GM19452 (cell line): ENCODE measurements around the gene SBNO1.
"Not testable (repeated sequence)": the region's sequence is repeated elsewhere in the genome, so short reads cannot be mapped to it uniquely, and the experiment has no call there.

Experiments used
- ATAC-seq: cut with Tn5 transposase; IDR thresholded peaks from one replicate; pipeline ENCODE4 v1.9.1; 2021; ENCODE audit not compliant: unreplicated experiment

Gene SBNO1

DNA sequence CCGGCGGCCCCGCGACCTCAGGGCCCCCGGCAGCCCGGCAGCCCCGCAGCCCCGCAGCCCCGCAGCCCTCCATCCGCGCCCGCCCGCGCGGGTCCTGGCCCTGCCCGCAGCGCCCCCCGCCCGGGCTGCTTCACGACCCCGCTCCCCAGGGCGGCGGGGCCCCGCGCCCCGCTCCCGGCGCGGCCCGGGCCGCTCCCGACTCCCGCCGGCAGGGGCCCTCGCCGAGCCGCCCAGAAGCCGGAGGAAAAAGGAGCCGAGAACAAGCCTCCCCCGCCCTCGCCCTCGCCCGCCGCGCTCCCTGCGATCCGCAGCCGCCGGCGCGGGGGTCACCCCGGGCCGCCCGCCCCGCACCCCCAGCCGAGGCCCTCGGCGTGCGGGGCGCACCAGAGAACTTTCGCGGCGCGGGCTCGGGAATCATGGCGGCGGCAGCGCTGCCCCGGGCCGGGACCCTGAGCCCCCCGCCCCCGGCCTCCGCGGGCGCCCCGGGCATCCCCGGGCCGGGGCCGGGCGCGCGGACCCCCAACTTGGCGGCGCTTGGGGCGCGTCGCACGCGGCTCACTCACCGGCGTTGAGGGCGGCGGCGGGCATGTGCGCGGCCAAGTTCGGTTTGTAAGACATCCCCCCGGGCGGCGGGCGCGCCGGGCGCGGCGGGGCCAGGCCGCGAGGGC lies 93.5 kb downstream of the SBNO1 start:
- peak; percentile 74 for ATAC-seq

- no peak for ATAC-seq
Measured at GRCh38 chr12:123270214-123271000, 94.2 kb downstream of the SBNO1 start.

GRCh38 chr12:123269896-123270213 lies 94.8 kb downstream of the SBNO1 start:
- no peak for ATAC-seq

DNA sequence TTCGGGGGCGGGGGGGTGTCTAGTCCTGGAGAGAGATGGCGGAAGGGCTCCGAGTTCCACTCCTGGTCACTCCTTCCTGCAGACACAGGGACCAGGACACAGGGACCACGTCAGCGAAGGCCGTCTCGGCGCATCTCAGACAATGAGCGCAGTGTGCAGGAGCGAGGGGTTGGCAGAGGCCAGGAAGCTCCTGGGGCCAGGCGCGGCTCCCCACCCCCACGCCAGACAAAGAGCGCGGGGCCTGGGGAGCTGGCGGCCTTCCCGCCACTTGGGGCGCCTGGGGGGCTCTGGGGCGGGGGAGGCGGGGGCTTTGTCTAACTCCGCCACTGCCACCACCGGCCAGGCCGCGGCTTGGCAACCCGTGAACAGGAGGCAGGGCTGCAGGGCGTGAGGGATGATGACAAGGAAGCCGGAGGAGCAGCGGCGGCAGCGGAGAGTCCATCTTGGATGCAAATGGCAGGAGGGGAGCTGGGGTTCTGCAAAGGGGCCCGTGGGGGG lies 95.2 kb downstream of the SBNO1 start:
- ATAC-seq = no peak

- ATAC-seq = no peak
Measured at GRCh38 chr12:123268850-123269249, 95.8 kb downstream of the SBNO1 start.

DNA sequence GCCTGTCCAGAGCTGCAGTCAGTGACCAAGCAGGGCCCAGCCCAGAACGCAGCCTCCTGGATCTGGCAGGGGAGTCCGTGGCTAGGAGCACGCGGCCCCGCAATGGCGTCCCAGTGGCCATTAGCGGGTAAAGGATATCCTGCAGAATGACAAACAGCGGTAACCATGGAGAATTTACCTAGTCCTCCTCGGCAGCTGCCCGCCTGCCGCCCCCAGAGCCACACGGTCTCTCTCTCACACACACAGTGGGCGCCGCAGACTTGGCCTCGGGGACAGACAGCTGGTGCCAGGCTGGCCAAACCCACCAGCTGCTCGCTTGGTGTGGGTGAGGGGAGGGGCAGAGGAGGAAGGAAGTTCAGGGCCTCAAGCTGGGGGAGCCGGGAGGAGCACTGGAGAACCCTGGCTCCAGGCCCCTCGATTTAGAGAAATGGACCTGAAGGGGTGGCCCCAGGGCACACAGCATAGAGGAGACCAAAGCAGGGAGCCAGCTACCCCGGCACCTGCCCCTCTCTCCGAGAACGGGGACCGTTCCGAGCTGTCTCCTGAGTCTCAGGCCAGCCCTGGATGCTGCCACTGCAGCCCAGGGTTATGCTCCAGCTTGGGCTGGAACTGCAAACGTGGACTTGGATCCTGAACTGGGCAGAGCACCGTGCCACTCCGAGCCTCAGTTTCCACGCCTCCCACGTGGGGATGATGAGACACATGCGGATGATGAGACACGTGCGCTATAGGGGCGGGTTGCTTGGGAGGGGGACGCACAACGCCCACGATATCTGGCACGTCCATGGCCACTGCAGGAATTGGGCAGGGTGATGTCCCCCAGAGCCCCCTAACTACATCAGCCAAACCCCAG lies 96.4 kb downstream of the SBNO1 start:
- ATAC-seq = no peak

- ATAC-seq = no peak
Measured at GRCh38 chr12:123267335-123267920, 97.2 kb downstream of the SBNO1 start.

- ATAC-seq = no peak
Measured at GRCh38 chr12:123266679-123267277, 97.9 kb downstream of the SBNO1 start.

DNA sequence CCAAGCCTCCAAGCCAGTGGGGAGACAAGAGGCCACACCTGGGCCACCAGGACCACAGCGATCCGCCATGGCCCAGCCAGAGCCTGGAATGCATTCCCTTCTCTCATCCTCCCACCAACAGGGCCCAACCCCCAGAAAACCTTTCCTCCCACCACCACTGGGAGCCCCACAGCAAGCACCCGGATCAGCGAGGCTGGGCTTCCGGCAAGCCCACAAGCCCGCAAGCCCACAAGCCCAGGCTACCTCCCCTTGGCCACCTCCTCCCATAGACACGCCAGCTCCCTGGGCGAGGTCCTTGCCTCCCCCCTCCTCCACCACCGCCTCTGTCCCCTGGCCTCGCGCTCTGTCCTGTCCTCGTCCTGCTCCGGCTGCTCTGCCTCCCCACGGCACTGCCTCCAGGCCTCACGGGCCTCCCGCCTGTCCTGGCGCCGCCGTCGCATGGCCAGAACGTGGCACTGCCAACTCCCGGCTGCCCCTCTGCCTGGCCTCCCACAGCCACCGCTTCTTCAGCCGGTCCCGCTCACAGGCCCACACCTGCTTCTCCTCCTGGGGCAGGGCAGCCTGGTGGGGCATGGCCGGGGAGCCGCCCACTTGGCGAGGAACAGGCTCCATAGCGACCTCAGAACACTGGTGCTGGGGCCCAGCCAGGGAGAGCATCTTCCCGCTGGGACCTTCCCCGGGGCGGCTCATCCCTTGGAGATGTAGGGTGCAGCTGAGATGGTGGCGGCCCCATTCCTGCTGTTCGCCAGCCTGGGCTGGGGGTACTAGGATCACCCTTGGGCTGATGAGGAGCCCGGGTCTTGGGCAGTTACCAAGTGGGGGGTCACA lies 98.6 kb downstream of the SBNO1 start:
- no peak for ATAC-seq

- no peak for ATAC-seq
Measured at GRCh38 chr12:123264642-123265041, 100.0 kb downstream of the SBNO1 start.

GRCh38 chr12:123263196-123263817 lies 101.3 kb downstream of the SBNO1 start:
- ATAC-seq = no peak

GRCh38 chr12:123261196-123261595 lies 103.5 kb downstream of the SBNO1 start:
- ATAC-seq = no peak

DNA sequence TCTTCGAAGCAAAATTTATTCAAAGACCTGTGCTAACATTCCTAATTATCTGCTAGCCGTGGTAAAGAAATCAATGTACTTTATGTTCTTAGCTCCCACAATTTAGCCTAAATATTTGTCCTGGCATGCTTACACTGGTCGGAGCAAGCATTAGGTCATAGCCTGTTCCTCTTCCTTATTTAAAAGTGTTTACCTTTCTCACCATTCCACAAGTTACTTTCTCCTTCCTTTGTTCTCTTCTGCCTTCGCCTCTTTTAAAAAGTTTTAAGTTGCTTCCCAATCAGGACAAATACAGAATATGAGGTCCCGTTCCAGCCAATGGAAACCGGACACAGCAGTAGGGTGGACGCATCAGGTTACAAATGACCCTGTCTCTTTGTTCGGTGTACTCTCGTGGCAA lies 104.6 kb downstream of the SBNO1 start:
- ATAC-seq = no peak

DNA sequence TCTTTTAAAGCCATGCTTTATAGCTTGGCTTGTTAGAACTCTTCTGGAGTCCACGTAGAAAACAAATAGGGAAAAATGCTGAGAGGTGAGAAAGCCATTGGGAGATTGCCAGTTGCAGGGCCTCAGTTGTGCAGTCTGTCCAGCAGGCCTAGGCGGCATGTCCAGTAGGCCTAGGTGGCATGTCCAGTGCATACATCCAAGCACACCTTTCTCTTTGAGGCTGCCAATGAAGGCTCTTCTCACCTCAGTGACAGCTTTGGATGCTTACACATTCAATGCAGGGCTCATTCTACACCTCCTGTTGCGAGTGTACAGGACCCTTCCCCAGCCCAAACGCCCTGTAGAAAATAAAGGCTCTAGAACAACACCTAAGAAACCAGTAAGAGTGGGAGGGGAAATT lies 106.1 kb downstream of the SBNO1 start:
- no peak for ATAC-seq

DNA sequence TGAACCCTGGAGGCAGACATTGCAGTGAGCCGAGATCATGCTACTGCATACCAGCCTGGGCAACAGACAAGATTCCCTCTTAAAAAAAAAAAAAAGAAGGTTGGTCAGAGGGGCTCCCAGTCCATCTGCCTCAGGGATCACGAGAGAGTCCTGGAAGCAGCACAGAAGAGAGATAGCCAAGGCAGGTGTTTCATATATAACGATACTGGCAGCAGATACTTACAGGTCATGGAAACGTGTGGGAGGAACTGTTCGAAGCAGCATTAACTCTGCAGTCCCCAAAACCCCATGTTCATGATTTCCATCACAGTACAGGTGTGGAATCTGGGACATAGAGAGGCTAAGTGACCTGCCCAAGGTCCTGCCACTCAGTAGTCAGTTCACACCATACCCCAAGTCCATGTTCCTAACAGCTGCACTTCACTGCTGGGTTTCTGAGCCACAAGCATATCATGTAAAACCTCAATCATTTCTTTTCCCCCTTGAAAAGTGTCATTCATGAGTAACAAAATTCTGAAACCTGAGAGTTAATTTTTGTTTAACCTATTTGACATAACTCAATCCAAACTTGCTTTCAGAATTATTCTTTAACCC lies 109.7 kb downstream of the SBNO1 start:
- no peak for ATAC-seq

DNA sequence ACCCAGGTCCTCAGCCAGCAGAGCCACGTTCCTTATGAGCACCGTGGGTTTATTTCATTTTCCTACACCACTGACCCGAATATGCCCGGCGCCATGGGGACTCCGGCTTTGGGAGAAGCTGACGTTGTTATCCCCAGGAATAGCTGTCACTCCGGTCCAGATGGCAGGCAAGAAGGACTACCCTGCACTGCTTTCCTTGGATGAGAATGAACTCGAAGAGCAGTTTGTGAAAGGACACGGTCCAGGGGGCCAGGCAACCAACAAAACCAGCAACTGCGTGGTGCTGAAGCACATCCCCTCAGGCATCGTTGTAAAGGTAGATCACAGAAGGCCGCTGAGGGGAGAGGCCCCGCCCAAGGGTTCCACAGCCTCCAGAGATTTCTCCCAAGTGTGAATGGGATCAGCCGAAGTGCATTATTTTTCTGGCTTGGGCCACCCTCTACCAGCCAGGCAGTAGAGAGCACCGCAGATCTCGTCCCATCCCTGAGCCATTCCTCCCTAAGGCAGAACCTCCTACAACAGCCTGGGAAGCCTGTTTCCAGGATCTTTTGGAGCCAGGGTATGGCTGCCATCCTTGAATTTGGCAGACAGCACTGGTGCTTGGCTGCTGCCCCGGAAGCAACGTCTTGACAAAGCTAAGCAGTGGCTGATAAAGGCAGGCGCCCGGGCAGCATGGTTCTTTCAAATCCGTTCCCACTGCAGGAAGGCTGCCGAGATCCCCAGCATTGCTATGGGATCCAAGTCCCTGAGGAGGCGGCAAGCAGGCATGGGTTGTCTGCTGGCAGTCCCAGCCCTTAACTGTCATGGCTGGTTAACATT lies 110.8 kb downstream of the SBNO1 start:
- ATAC-seq = no peak

- ATAC-seq = not testable (repeated sequence)
Measured at GRCh38 chr12:123252365-123252764, 112.3 kb downstream of the SBNO1 start.

DNA sequence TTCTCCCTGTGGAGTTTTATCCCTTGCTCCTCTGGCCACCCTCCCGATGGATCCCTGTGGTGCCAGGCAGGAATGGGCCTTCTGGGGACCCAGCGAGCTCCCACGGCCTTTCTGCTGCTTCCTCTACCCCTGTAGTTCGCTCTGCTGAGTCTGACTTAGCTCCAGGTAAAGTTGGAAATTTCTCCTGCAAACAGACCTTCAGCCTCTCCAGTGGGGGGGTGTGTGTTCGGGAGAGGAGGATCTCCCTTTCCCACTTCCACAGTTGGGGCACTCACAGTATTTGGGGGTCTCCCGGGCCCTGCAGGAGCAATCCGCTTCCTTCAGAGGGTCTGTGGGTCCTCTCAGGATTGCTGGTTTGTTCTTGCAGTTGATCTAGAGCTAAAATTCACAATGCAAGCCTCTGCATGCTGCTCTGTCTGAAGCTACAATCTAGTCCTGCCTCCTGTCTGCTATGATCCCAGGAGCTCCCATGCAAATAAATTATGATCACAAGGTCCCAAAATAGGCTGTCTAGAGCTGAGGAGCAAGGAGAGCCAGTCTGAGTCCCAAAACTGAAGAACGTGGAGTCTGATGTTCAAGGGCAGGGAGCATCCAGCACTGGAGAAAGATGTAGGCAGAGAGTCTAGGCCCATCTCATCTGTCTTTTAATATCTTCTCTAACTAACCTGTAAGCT lies 113.1 kb downstream of the SBNO1 start:
- no peak for ATAC-seq
